Activated CD8-positive, alpha-beta T cell treated with anti-CD3 and anti-CD28 coated beads for 36 hours (primary cell): ENCODE data around the gene RRP1B. TPM values are rescaled to one million over a fixed set of nuclear protein-coding genes. Genes with fewer than 3 reads are reported as not detected.
"Not testable (repeated sequence)": the region's sequence is repeated elsewhere in the genome, so short reads cannot be mapped to it uniquely, and the experiment has no call there.

ENCODE experiments used
- ATAC-seq: fragments of 200-7000 bp; cut with Tn5 transposase; one replicate; pipeline ENCODE4 v1.10.0; 2021; ENCODE audit warnings: mild to moderate bottlenecking, moderate library complexity
- CTCF ChIA-PET: fragments of 350-600 bp; sonication (Branson Sonifier 250); formaldehyde crosslinking; loops from one replicate; lab custom pipeline; 2021; ENCODE audit warnings: antibody characterized with exemption; lab: Charles Lee
- POLR2A ChIA-PET: fragments of 350-600 bp; sonication (Branson Sonifier 250); formaldehyde crosslinking; loops from one replicate; lab custom pipeline; 2021; ENCODE audit warnings: antibody characterized with exemption; lab: Charles Lee
- DNase-seq: peaks from one replicate; pipeline ENCODE4 v3.0.0-alpha.2; 2020
- H3K27ac Mint-ChIP-seq: one replicate; pipeline ENCODE4 v1.8.0; 2021; ENCODE audit warnings: mild to moderate bottlenecking, mixed read lengths
- H3K27me3 Mint-ChIP-seq: one replicate; pipeline ENCODE4 v1.8.0; 2021; ENCODE audit warnings: mixed read lengths
- H3K36me3 Mint-ChIP-seq: one replicate; pipeline ENCODE4 v1.8.0; 2021; ENCODE audit warnings: low read depth, mixed read lengths
- H3K4me1 Mint-ChIP-seq: one replicate; pipeline ENCODE4 v1.8.0; 2021; ENCODE audit warnings: low read depth, mixed read lengths
- H3K4me3 Mint-ChIP-seq: one replicate; pipeline ENCODE4 v1.8.0; 2021; ENCODE audit warnings: mild to moderate bottlenecking, moderate library complexity, mixed read lengths
- H3K9me3 Mint-ChIP-seq: one replicate; pipeline ENCODE4 v1.8.0; 2021; ENCODE audit warnings: mixed read lengths
- CTCF ChIP-seq: fragments of 200-600 bp; IDR thresholded peaks from one replicate; pipeline ENCODE4 v1.8.0; 2022; ENCODE audit warnings: antibody characterized with exemption, mild to moderate bottlenecking
- intact Hi-C: fragments of 100-400 bp; cut with micrococcal nuclease; formaldehyde crosslinking; loops from one replicate; pipeline ENCODE4 v1.10.0; 2022
- total RNA-seq, 2 experiments: library from RNA; stranded (reverse); gene quantifications; one replicate each; pipeline ENCODE4 v1.2.3, GENCODE V29; 2021

Gene RRP1B
- total RNA-seq, 2 experiments from 2014 or later, result 76.7 to 78.5 TPM

GRCh38 chr21:43697758-43698643 lies 38.6 kb downstream of the RRP1B start:
- H3K27ac Mint-ChIP-seq, result peak overlapping the region; percentile 74
- peaks cover 43% of the 10 kb centered on the region for H3K36me3 Mint-ChIP-seq
- no peak for TF ChIP-seq CTCF
- DNase-seq (no peak), ATAC-seq (peak; percentile 45)
- H3K27me3 Mint-ChIP-seq, result no peaks in the 10 kb centered on the region
- H3K9me3 Mint-ChIP-seq, result no peaks in the 10 kb centered on the region
- H3K4me3 Mint-ChIP-seq, result no peak overlapping the region
- intact Hi-C loops, result no loop called here
- ChIA-PET CTCF (interaction anchor here (0.7 kb wide), 1 partner anchor 373 kb away, joined by 3 read pairs; no protein-coding TSS in a partner anchor), POLR2A (interaction anchor here (0.6 kb wide), 1 partner anchor 24 kb away, joined by 3 read pairs; no protein-coding TSS in a partner anchor)
- H3K4me1 Mint-ChIP-seq, result peaks cover 14% of the 10 kb centered on the region

- peaks cover 36% of the 10 kb centered on the region for H3K36me3 Mint-ChIP-seq
- POLR2A ChIA-PET, result interaction anchor here (0.9 kb wide), 1 partner anchor 17 kb away, joined by 3 read pairs; no protein-coding TSS in a partner anchor
- ATAC-seq, result not testable (repeated sequence)
Measured at GRCh38 chr21:43699492-43699777, 40.1 kb downstream of the RRP1B start.

GRCh38 chr21:43699933-43700599 lies 40.7 kb downstream of the RRP1B start:
- ChIA-PET POLR2A (interaction anchor here (0.9 to 1.2 kb wide), 3 partner anchors 9 to 40 kb away, joined by 3 read pairs; partner anchors contain the start of gene RRP1B), CTCF (interaction anchor here (1.1 kb wide), 1 partner anchor 13 kb away, joined by 3 read pairs; no protein-coding TSS in a partner anchor)
- Mint-ChIP-seq H3K27me3 (no peaks in the 10 kb centered on the region), H3K9me3 (no peaks in the 10 kb centered on the region), H3K4me3 (no peak overlapping the region), H3K4me1 (peaks cover 16% of the 10 kb centered on the region), H3K27ac (no peak overlapping the region), H3K36me3 (peaks cover 32% of the 10 kb centered on the region)
- no peak for ATAC-seq
- TF ChIP-seq CTCF, result no peak
- intact Hi-C loops, result no loop called here
- DNase-seq, result no peak

More at GRCh38 chr21:43699492-43699777, 40.1 kb downstream of the RRP1B start:
- CTCF ChIA-PET, H3K27me3 Mint-ChIP-seq, H3K27ac Mint-ChIP-seq, H3K4me3 Mint-ChIP-seq, intact Hi-C loops, DNase-seq, H3K9me3 Mint-ChIP-seq: not testable (repeated sequence)
- H3K4me1 Mint-ChIP-seq, result peaks cover 16% of the 10 kb centered on the region

GRCh38 chr21:43701936-43702784 lies 42.8 kb downstream of the RRP1B start:
- CTCF ChIA-PET, result no interaction called here
- no peaks in the 10 kb centered on the region for H3K9me3 Mint-ChIP-seq
- no peak overlapping the region for H3K4me3 Mint-ChIP-seq
- intact Hi-C loops, result no loop called here
- DNase-seq, result no peak
- no peaks in the 10 kb centered on the region for H3K27me3 Mint-ChIP-seq
- H3K36me3 Mint-ChIP-seq, result peaks cover 15% of the 10 kb centered on the region
- POLR2A ChIA-PET, result no interaction called here
- peaks cover 16% of the 10 kb centered on the region for H3K4me1 Mint-ChIP-seq
- no peak for TF ChIP-seq CTCF
- no peak overlapping the region for H3K27ac Mint-ChIP-seq
- ATAC-seq, result no peak

- Mint-ChIP-seq H3K36me3 (peaks cover 13% of the 10 kb centered on the region), H3K27me3 (no peaks in the 10 kb centered on the region), H3K27ac (no peak overlapping the region), H3K4me3 (no peak overlapping the region), H3K4me1 (peaks cover 14% of the 10 kb centered on the region), H3K9me3 (no peaks in the 10 kb centered on the region)
- POLR2A ChIA-PET, result no interaction called here
- ATAC-seq (no peak), DNase-seq (no peak)
- TF ChIP-seq CTCF, result no peak
- intact Hi-C loops, result no loop called here
- CTCF ChIA-PET, result no interaction called here
Measured at GRCh38 chr21:43702785-43703034, 43.4 kb downstream of the RRP1B start.
